Effector memory CD8-positive, alpha-beta T cell (primary cell): ENCODE data around the gene LRRC73.
"Not testable (repeated sequence)": the region's sequence is repeated elsewhere in the genome, so short reads cannot be mapped to it uniquely, and the experiment has no call there.

ENCODE experiments used
- ATAC-seq: fragments of 150-1000 bp; cut with Tn5 transposase; replicated peaks from 2 replicates; pipeline ENCODE4 v1.10.0; 2021; ENCODE audit warnings: mild to moderate bottlenecking, moderate library complexity
- DNase-seq, 3 experiments: peaks; one replicate each; pipeline ENCODE4 v3.0.0; 2021
- H3K27ac Mint-ChIP-seq, 2 donors: one replicate each; pipeline ENCODE4 v1.8.0; 2022; ENCODE audit warnings: mild to moderate bottlenecking in 2 of 2, mixed read lengths in 2 of 2, moderate library complexity in 2 of 2
- H3K27me3 Mint-ChIP-seq, 2 donors: one replicate each; pipeline ENCODE4 v1.8.0; 2022; ENCODE audit warnings: mixed read lengths in 2 of 2
- H3K36me3 Mint-ChIP-seq: one replicate; pipeline ENCODE4 v1.8.0; 2022; ENCODE audit warnings: mild to moderate bottlenecking, moderate library complexity, mixed read lengths; ENCODE audit not compliant: insufficient read depth
- H3K4me1 Mint-ChIP-seq, 2 donors: one replicate each; pipeline ENCODE4 v1.8.0; 2022; ENCODE audit warnings: low read depth in 2 of 2, mixed read lengths in 2 of 2
- H3K4me3 Mint-ChIP-seq, 2 donors: one replicate each; pipeline ENCODE4 v1.8.0; 2022; ENCODE audit warnings: mild to moderate bottlenecking in 2 of 2, mixed read lengths in 2 of 2, moderate library complexity in 2 of 2
- H3K9me3 Mint-ChIP-seq, 2 donors: one replicate each; pipeline ENCODE4 v1.8.0; 2022; ENCODE audit warnings: mixed read lengths in 2 of 2

The LRRC73 gene

GRCh38 chr6:43458154-43458553 lies 52.0 kb downstream of the LRRC73 start:
- not testable (repeated sequence) for H3K36me3 Mint-ChIP-seq, H3K4me3 Mint-ChIP-seq, DNase-seq, H3K9me3 Mint-ChIP-seq, ATAC-seq, H3K27ac Mint-ChIP-seq
- Mint-ChIP-seq H3K4me1 (peaks cover 14 to 16% of the 10 kb centered on the region in 2 donors), H3K27me3 (peaks cover 18 to 19% of the 10 kb centered on the region in 2 donors)

GRCh38 chr6:43457643-43458042 lies 52.5 kb downstream of the LRRC73 start:
- Mint-ChIP-seq H3K27me3 (peaks cover 13 to 15% of the 10 kb centered on the region in 2 donors), H3K4me3 (no peak overlapping the region), H3K36me3 (no peaks in the 10 kb centered on the region), H3K9me3 (no peaks in the 10 kb centered on the region), H3K4me1 (peaks cover 14 to 16% of the 10 kb centered on the region in 2 donors), H3K27ac (no peak overlapping the region)
- DNase-seq (no peak), ATAC-seq (no peak)
